Endothelial cell of umbilical vein (primary cell): ENCODE results near the gene ZRSR2. TPM values are rescaled to one million over a fixed set of nuclear protein-coding genes. Genes with fewer than 3 reads are reported as not detected.
"Not testable (repeated sequence)": the region's sequence is repeated elsewhere in the genome, so short reads cannot be mapped to it uniquely, and the experiment has no call there.

Source experiments
- BruUV-seq: library from RNA; stranded (reverse); fragments of 400-500 nt; replicated peaks from 2 replicates; lab custom pipeline; 2021; lab: Mats Ljungman, UMichigan
- CTCF ChIA-PET: fragments of 300-600, 350-600 bp; sonication (Branson Sonifier 250); formaldehyde crosslinking; loops from one replicate; lab custom pipeline; 2021; ENCODE audit warnings: antibody characterized with exemption, inconsistent platforms; lab: Charles Lee
- POLR2A ChIA-PET: fragments of 300-600, 350-600 bp; sonication (Branson Sonifier 250); formaldehyde crosslinking; loops from one replicate; lab custom pipeline; 2021; ENCODE audit warnings: antibody characterized with exemption, inconsistent platforms; lab: Charles Lee
- DNase-seq: peaks from one replicate; pipeline ENCODE4 v3.0.0-alpha.2; 2011; ENCODE audit warnings: low read depth, low spot score
- FAIRE-seq: peaks from 2 replicates; lab custom pipeline; 2011; peaks lifted over from hg19 to GRCh38; lab: Jason Lieb, UNC
- H2AFZ ChIP-seq: 2 replicates; pipeline ENCODE4 v1.6.0; 2012; ENCODE audit warnings: low read depth, low read length, control low read depth, inconsistent platforms
- H3K27ac ChIP-seq: 2 replicates; pipeline ENCODE4 v1.5.1; 2011; ENCODE audit warnings: low read depth, mild to moderate bottlenecking, control low read depth, low read length, moderate library complexity; ENCODE audit not compliant: insufficient read depth
- H3K27me3 ChIP-seq, 2 experiments: 2 replicates each; pipeline versions ENCODE4 v1.6.0 to v1.6.1; 2011; ENCODE audit warnings: low read length in 2 of 2, mixed read lengths in 1 of 2; ENCODE audit not compliant: control insufficient read depth in 2 of 2, insufficient read depth in 2 of 2
- H3K36me3 ChIP-seq, 2 experiments: 2 replicates in 1 of 2; 3 replicates in 1 of 2; pipeline ENCODE4 v1.5.1; 2011; ENCODE audit warnings: low read length in 2 of 2, mild to moderate bottlenecking in 1 of 2, moderate library complexity in 1 of 2; ENCODE audit not compliant: control insufficient read depth in 2 of 2, insufficient read depth in 2 of 2; ENCODE audit errors: extremely low read depth in 1 of 2
- H3K4me1 ChIP-seq: 3 replicates; pipeline ENCODE4 v1.5.1; 2011; ENCODE audit warnings: mild to moderate bottlenecking, low read length; ENCODE audit not compliant: control insufficient read depth, insufficient read depth; ENCODE audit errors: extremely low read depth
- H3K4me2 ChIP-seq: 2 replicates; pipeline ENCODE4 v1.6.1; 2011; ENCODE audit warnings: low read length, control low read depth, mixed read lengths; ENCODE audit not compliant: insufficient read depth
- H3K4me3 ChIP-seq, 3 experiments: fragments of 200-600 bp in 1 of 3; sonication (generic), shearing (Covaris generic) in 1 of 3; replicated peaks in 1 of 3; 2 replicates each; pipeline ENCODE4 v1.5.1; 2011 to 2016; ENCODE audit warnings: control low read depth in 3 of 3, low read length in 3 of 3, mild to moderate bottlenecking in 2 of 3, inconsistent platforms in 1 of 3, low read depth in 1 of 3, moderate library complexity in 1 of 3; ENCODE audit not compliant: insufficient read depth in 1 of 3
- H3K79me2 ChIP-seq: 2 replicates; pipeline ENCODE4 v1.6.0; 2012; ENCODE audit warnings: low read length, inconsistent platforms; ENCODE audit not compliant: control insufficient read depth, insufficient read depth
- H3K9ac ChIP-seq: replicated peaks from 2 replicates; pipeline ENCODE3; 2011; ENCODE audit warnings: low read length, control low read depth; ENCODE audit not compliant: insufficient read depth; ENCODE audit errors: extremely low read depth
- H3K9me1 ChIP-seq: replicated peaks from 3 replicates; pipeline ENCODE4 v1.6.0; 2011; ENCODE audit warnings: mild to moderate bottlenecking, low read length; ENCODE audit not compliant: control insufficient read depth, insufficient read depth; ENCODE audit errors: extremely low read depth
- H3K9me3 ChIP-seq: replicated peaks from 2 replicates; pipeline ENCODE4 v1.5.1; 2012; ENCODE audit warnings: low read length, inconsistent platforms; ENCODE audit not compliant: control insufficient read depth, insufficient read depth
- H4K20me1 ChIP-seq: replicated peaks from 2 replicates; pipeline ENCODE3; 2011; ENCODE audit warnings: mild to moderate bottlenecking, low read length; ENCODE audit not compliant: control insufficient read depth, insufficient read depth; ENCODE audit errors: extremely low read depth
- EZH2 ChIP-seq: IDR thresholded peaks from 2 replicates; pipeline ENCODE4 v1.6.1; 2012; ENCODE audit warnings: borderline replicate concordance, low read depth, mild to moderate bottlenecking, moderate library complexity, low read length, inconsistent platforms; ENCODE audit not compliant: severe bottlenecking
- FOS ChIP-seq: IDR thresholded peaks from 2 replicates; pipeline ENCODE4 v1.6.1; 2011; ENCODE audit warnings: mild to moderate bottlenecking, low read length, moderate library complexity, borderline replicate concordance; ENCODE audit not compliant: insufficient read depth
- GATA2 ChIP-seq: IDR thresholded peaks from 2 replicates; pipeline ENCODE4 v1.7.0; 2011; ENCODE audit warnings: low read depth, mild to moderate bottlenecking, moderate library complexity, mixed read lengths, low read length; ENCODE audit not compliant: insufficient read length, insufficient read depth
- JUN ChIP-seq: IDR thresholded peaks from 2 replicates; pipeline ENCODE4 v1.6.1; 2011; ENCODE audit warnings: borderline replicate concordance, low read depth; ENCODE audit not compliant: insufficient read length, insufficient read depth
- MAX ChIP-seq: IDR thresholded peaks from 2 replicates; pipeline ENCODE4 v1.6.1; 2011; ENCODE audit not compliant: insufficient read depth, insufficient read length
- MYC ChIP-seq: IDR thresholded peaks from one replicate; pipeline ENCODE4 v1.6.1; 2011; ENCODE audit warnings: mild to moderate bottlenecking, low read depth, low read length
- POLR2A ChIP-seq: IDR thresholded peaks from 2 replicates; pipeline ENCODE4 v1.6.1; 2012; ENCODE audit warnings: low read depth, mild to moderate bottlenecking, control low read depth, low read length
- POLR2AphosphoS5 ChIP-seq: IDR thresholded peaks from 2 replicates; pipeline ENCODE4 v1.6.1; 2012; ENCODE audit warnings: low read depth, mild to moderate bottlenecking, control low read depth, low read length, moderate library complexity; ENCODE audit not compliant: insufficient read depth
- dilution Hi-C: fragments of 300-500 bp; cut with MboI; formaldehyde crosslinking; loops from one replicate; pipeline ENCODE4 v1.15.0; 2019; ENCODE audit warnings: low sequenced_read_pairs; ENCODE audit not compliant: extremely low pct_ligation_motif_present
- intact Hi-C: fragments of 100-400 bp; cut with micrococcal nuclease; formaldehyde crosslinking; loops from one replicate; pipeline ENCODE4 v1.10.0; 2022
- polyA plus RNA-seq, 4 experiments: library from polyadenylated mRNA; depleted of rRNA in 3 of 4; stranded (reverse) in 3 of 4; unstranded in 1 of 4; fragments of >200 nt; gene quantifications; 2 replicates each; pipeline versions ENCODE4 v1.2.1 to v1.2.3, GENCODE V29; 2011 to 2012; ENCODE audit warnings: missing spikeins in 1 of 4
- total RNA-seq: library from RNA; stranded (reverse); gene quantifications from 2 replicates; pipeline ENCODE4 v1.2.3, GENCODE V29; 2021

Gene ZRSR2
- total and polyA plus RNA-seq, 2 donors (not counting 3 experiments of a cell fraction or from before 2014, with no cell fraction given) = 3.3 to 8.1 TPM

DNA sequence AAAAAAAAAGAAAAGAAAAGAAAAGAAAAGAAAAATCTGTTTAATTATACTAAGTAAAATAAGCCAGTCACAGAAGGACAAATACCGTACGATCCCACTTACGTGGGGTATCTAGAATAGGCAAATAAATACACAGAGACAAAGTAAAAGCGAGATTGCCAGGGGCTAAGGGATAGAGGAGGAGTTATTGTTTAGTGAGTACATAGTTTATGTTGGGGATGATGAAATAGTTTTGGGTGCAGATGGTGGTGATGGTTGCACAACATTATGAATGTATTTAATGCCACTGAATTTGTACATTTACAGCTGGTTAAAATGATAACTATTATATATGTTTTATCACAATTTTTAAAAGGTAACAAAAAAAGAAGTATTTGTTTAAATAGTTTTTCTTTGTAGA lies 45.1 kb upstream of the ZRSR2 start:
- Histone ChIP-seq H3K9me1 (no peaks in the 10 kb centered on the region), H3K4me3 (no peak overlapping the region), H3K27me3 (no peaks in the 10 kb centered on the region), H3K79me2 (no peaks in the 10 kb centered on the region), H3K9me3 (no peaks in the 10 kb centered on the region), H3K36me3 (no peaks in the 10 kb centered on the region), H3K4me1 (peaks cover 6% of the 10 kb centered on the region), H3K27ac (no peak overlapping the region), H3K4me2 (no peak overlapping the region), H2AFZ (no peak overlapping the region), H4K20me1 (no peaks in the 10 kb centered on the region), H3K9ac (no peak overlapping the region)
- no peak for FAIRE-seq
- dilution Hi-C loops = no loop called here
- ChIA-PET POLR2A (no interaction called here), CTCF (interaction anchor here (0.9 kb wide), 1 partner anchor 46 kb away, joined by 3 read pairs; no protein-coding TSS in a partner anchor)
- intact Hi-C loops = no loop called here
- no peak for TF ChIP-seq JUN
- no peak for TF ChIP-seq MYC
- TF ChIP-seq GATA2 = no peak
- no peak for TF ChIP-seq EZH2
- no peak for TF ChIP-seq FOS
- TF ChIP-seq MAX = no peak
- no peak for TF ChIP-seq POLR2A
- no peak for TF ChIP-seq POLR2AphosphoS5
- DNase-seq = no peak
- no TSS peak for BruUV-seq

DNA sequence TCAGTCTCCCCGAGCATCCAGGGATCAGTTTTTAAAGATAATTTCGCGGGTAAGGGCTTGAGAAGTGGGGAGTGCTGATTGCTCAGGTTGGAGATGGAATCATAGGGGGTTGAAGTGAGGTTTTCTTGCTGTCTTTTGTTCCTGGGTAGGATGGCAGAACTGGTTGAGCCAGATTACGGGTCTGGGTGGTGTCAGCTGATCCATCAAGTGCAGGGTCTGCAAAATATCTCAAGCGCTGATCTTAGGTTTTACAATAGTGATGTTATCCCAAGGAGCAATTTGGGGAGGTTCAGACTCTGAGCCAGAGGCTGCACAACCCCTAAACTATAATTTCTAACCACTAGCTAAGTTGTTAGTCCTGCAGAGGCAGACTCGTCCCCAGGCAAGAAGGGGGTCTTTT lies 43.6 kb upstream of the ZRSR2 start:
- CTCF ChIA-PET, H3K4me2 ChIP-seq, dilution Hi-C loops, H2AFZ ChIP-seq, DNase-seq, H3K79me2 ChIP-seq, H3K9me3 ChIP-seq, H3K9me1 ChIP-seq, H3K27ac ChIP-seq, H3K36me3 ChIP-seq, intact Hi-C loops, FAIRE-seq, H3K27me3 ChIP-seq, H4K20me1 ChIP-seq, BruUV-seq, POLR2A ChIA-PET, H3K9ac ChIP-seq, H3K4me3 ChIP-seq, H3K4me1 ChIP-seq: not testable (repeated sequence)
